IPS-15b (cell line): ENCODE results near the gene MTOR.
"Not testable (repeated sequence)": the region's sequence is repeated elsewhere in the genome, so short reads cannot be mapped to it uniquely, and the experiment has no call there.

Experiments
- H3K27me3 ChIP-seq: one replicate; pipeline ENCODE4 v1.6.1; 2013; ENCODE audit warnings: low read length; ENCODE audit not compliant: control insufficient read depth, insufficient read depth
- H3K36me3 ChIP-seq: one replicate; pipeline ENCODE4 v1.6.1; 2013; ENCODE audit warnings: low read length; ENCODE audit not compliant: control insufficient read depth, insufficient read depth
- H3K4me1 ChIP-seq: one replicate; pipeline ENCODE4 v1.6.1; 2013; ENCODE audit warnings: mild to moderate bottlenecking, low read length; ENCODE audit not compliant: control insufficient read depth, insufficient read depth
- H3K4me3 ChIP-seq: one replicate; pipeline ENCODE4 v1.5.1; 2013; ENCODE audit warnings: low read depth, low read length
- H3K9ac ChIP-seq: one replicate; pipeline ENCODE4 v1.6.1; 2013; ENCODE audit warnings: low read depth, mild to moderate bottlenecking, low read length
- H3K9me3 ChIP-seq: one replicate; pipeline ENCODE4 v1.6.1; 2013; ENCODE audit warnings: mild to moderate bottlenecking, low read length; ENCODE audit not compliant: control insufficient read depth, insufficient read depth

Gene MTOR

DNA sequence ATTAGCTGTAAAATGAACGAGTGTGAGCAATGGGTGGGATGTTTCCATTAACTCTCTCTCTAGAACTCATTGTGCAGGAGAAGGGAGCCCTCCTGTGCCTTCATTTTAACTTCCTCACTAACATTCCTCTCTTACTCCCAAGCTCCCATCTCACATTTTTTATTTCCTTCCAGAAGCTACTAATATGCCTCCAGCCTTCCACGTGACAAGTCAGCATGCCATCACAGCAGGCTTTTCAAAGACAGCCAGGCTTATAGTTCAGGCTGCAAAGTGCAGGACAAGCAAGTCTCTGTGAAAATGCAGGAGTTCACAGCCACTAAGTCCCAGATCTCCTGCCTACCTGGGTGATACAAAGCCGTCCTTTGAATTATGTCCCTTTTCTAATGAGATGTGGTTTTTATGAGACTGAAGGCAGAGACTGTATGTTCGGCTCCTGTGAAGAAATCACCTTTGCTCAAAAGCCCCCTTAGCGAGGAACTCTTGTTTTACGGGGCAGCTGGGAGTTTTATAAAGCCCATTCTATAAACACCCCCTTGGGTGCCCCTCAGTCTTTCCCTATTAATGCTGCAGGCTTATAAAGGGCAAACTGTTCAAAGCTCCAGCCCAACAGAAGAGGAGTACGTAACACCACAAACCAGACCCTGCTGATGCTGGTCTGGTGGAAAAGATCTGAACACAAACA lies 87.9 kb downstream of the MTOR start:
- H3K4me1 ChIP-seq: no peaks in the 10 kb centered on the region
- H3K27me3 ChIP-seq: no peaks in the 10 kb centered on the region
- no peak overlapping the region for H3K4me3 ChIP-seq
- H3K9ac ChIP-seq: no peak overlapping the region
- peaks cover 4% of the 10 kb centered on the region for H3K36me3 ChIP-seq
- H3K9me3 ChIP-seq: no peaks in the 10 kb centered on the region

GRCh38 chr1:11170102-11170501 lies 92.2 kb downstream of the MTOR start:
- Histone ChIP-seq H3K9ac (no peak overlapping the region), H3K4me3 (no peak overlapping the region), H3K36me3 (peaks cover 3% of the 10 kb centered on the region)

DNA sequence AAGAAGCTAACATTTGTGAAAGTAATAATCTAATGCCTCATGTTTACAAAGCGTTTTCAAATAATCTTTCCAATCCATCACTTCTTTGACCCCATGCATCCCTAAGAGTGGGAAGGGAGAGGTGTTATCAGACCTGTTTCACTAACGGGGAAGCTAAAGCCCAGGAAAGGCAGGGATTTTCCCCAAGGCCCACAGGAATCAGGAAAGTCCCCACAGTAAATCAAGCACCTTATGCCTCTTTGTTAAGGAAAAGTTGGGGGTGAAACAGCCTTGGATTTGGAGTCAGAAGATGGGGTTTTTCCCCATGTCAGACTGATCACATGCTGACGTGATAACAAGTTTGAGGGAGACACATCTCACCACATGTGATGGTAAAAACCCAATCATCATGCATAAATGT lies 93.1 kb downstream of the MTOR start:
- no peaks in the 10 kb centered on the region for H3K4me1 ChIP-seq
- H3K4me3 ChIP-seq: no peak overlapping the region
- no peak overlapping the region for H3K9ac ChIP-seq
- H3K9me3 ChIP-seq: no peaks in the 10 kb centered on the region
- H3K27me3 ChIP-seq: no peaks in the 10 kb centered on the region
- H3K36me3 ChIP-seq: peaks cover 3% of the 10 kb centered on the region

More at GRCh38 chr1:11170102-11170501, 92.2 kb downstream of the MTOR start:
- Histone ChIP-seq H3K27me3 (no peaks in the 10 kb centered on the region), H3K9me3 (no peaks in the 10 kb centered on the region), H3K4me1 (no peaks in the 10 kb centered on the region)

- Histone ChIP-seq H3K9ac (no peak overlapping the region), H3K4me1 (no peaks in the 10 kb centered on the region), H3K4me3 (no peak overlapping the region)
Observed at GRCh38 chr1:11168731-11169130, 93.6 kb downstream of the MTOR start.

GRCh38 chr1:11166744-11167143 lies 95.6 kb downstream of the MTOR start:
- not testable (repeated sequence) for H3K9me3 ChIP-seq

More at GRCh38 chr1:11168731-11169130, 93.6 kb downstream of the MTOR start:
- Histone ChIP-seq H3K27me3 (no peaks in the 10 kb centered on the region), H3K9me3 (no peaks in the 10 kb centered on the region), H3K36me3 (peaks cover 3% of the 10 kb centered on the region)

GRCh38 chr1:11162752-11163151 lies 99.6 kb downstream of the MTOR start:
- not testable (repeated sequence) for H3K36me3 ChIP-seq, H3K27me3 ChIP-seq, H3K4me1 ChIP-seq, H3K9ac ChIP-seq, H3K9me3 ChIP-seq, H3K4me3 ChIP-seq

More at GRCh38 chr1:11166744-11167143, 95.6 kb downstream of the MTOR start:
- not testable (repeated sequence) for H3K4me1 ChIP-seq, H3K9ac ChIP-seq, H3K27me3 ChIP-seq, H3K36me3 ChIP-seq, H3K4me3 ChIP-seq

- no peak overlapping the region for H3K9ac ChIP-seq
Observed at GRCh38 chr1:11158720-11159321, 103.5 kb downstream of the MTOR start.

DNA sequence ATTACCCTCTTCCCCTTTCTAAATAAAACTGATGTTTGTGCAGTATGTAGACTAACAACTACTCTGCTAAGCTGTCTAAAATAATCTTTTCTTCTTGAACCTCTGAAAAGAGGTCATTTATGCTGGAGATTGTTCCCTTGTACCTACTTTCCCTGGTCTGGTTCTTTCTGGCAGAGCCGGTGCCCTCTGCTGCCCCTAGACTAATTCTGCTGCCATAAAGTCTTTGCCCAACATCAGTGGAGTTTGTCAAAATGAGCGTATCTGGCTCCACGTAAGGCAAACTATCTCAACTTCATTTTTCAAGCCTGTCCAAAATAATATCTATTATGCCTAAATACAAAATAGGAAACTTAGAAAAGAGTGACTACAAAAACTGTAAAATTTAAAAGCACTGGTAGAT lies 104.1 kb downstream of the MTOR start:
- Histone ChIP-seq H3K27me3 (no peaks in the 10 kb centered on the region), H3K36me3 (peaks cover 11% of the 10 kb centered on the region), H3K4me1 (no peaks in the 10 kb centered on the region), H3K9me3 (no peaks in the 10 kb centered on the region), H3K9ac (no peak overlapping the region), H3K4me3 (no peak overlapping the region)

More at GRCh38 chr1:11158720-11159321, 103.5 kb downstream of the MTOR start:
- Histone ChIP-seq H3K4me1 (no peaks in the 10 kb centered on the region), H3K36me3 (peaks cover 11% of the 10 kb centered on the region), H3K27me3 (no peaks in the 10 kb centered on the region), H3K9me3 (no peaks in the 10 kb centered on the region), H3K4me3 (no peak overlapping the region)

GRCh38 chr1:11157867-11158266 lies 104.5 kb downstream of the MTOR start:
- no peaks in the 10 kb centered on the region for H3K27me3 ChIP-seq
- no peaks in the 10 kb centered on the region for H3K4me1 ChIP-seq
- H3K9me3 ChIP-seq: no peaks in the 10 kb centered on the region
- H3K9ac ChIP-seq: no peak overlapping the region
- no peak overlapping the region for H3K4me3 ChIP-seq
- peaks cover 11% of the 10 kb centered on the region for H3K36me3 ChIP-seq

DNA sequence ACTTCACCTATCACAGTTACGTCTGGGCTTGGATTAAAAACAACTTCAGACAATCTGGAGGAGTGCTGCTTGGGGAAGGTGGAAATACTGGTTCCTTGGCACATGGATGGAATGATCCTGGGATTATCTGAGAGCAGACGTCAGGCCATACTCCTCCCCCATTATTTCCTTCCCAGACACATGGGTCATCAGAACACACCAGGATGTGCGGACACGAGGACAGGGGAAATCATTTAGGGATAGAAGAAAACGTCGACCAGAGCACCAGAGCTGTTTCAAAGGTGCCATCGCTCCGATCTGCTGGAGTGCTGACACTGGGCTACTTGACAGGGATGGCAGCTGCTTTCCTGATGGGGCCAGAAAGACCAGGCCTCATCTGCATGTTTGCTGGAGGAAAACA lies 105.0 kb downstream of the MTOR start:
- peaks cover 16% of the 10 kb centered on the region for H3K36me3 ChIP-seq
- H3K27me3 ChIP-seq: no peaks in the 10 kb centered on the region
- no peaks in the 10 kb centered on the region for H3K4me1 ChIP-seq
- H3K9ac ChIP-seq: no peak overlapping the region
- H3K9me3 ChIP-seq: no peaks in the 10 kb centered on the region
- no peak overlapping the region for H3K4me3 ChIP-seq

GRCh38 chr1:11156963-11157362 lies 105.4 kb downstream of the MTOR start:
- H3K27me3 ChIP-seq: no peaks in the 10 kb centered on the region
- no peak overlapping the region for H3K9ac ChIP-seq
- H3K36me3 ChIP-seq: peaks cover 17% of the 10 kb centered on the region
- no peaks in the 10 kb centered on the region for H3K4me1 ChIP-seq
- no peak overlapping the region for H3K4me3 ChIP-seq
- H3K9me3 ChIP-seq: no peaks in the 10 kb centered on the region

DNA sequence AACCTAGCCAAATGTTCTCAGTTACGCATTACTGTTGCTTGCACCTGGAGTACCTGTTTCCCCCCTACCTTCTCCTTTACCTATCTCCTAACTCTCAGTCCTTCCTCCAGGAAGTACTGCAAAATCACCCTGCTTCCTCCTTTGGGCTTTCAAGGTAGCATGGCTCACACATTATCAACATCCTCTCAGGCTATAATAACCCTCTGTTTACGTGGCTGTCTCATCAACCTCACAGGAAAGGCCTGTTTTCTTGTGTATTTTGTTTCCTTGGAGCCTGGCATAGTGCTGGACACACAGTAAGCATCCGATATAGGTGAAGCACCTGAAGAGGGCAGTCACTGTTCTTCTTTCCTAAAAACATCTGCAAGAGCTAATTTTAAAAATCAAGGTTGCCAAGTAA lies 105.9 kb downstream of the MTOR start:
- no peak overlapping the region for H3K9ac ChIP-seq
- H3K36me3 ChIP-seq: peaks cover 17% of the 10 kb centered on the region
- no peaks in the 10 kb centered on the region for H3K9me3 ChIP-seq
- H3K4me1 ChIP-seq: no peaks in the 10 kb centered on the region
- no peaks in the 10 kb centered on the region for H3K27me3 ChIP-seq
- no peak overlapping the region for H3K4me3 ChIP-seq
